HG03378 (cell line): ENCODE results near the gene CLEC4A.
"Not testable (repeated sequence)": the region's sequence is repeated elsewhere in the genome, so short reads cannot be mapped to it uniquely, and the experiment has no call there.

Source experiments
- ATAC-seq: cut with Tn5 transposase; IDR thresholded peaks from one replicate; pipeline ENCODE4 v1.9.1; 2021; ENCODE audit warnings: mild to moderate bottlenecking, moderate library complexity; ENCODE audit not compliant: unreplicated experiment

The CLEC4A gene

GRCh38 chr12:8133636-8134397 lies 10.4 kb downstream of the CLEC4A start:
- ATAC-seq: not testable (repeated sequence)

GRCh38 chr12:8134398-8134930 lies 11.0 kb downstream of the CLEC4A start:
- ATAC-seq: not testable (repeated sequence)

- ATAC-seq: not testable (repeated sequence)
Measured at GRCh38 chr12:8141647-8142046, 18.2 kb downstream of the CLEC4A start.

- no peak for ATAC-seq
Measured at GRCh38 chr12:8143261-8143660, 19.8 kb downstream of the CLEC4A start.

- no peak for ATAC-seq
Measured at GRCh38 chr12:8145754-8146441, 22.5 kb downstream of the CLEC4A start.

GRCh38 chr12:8146442-8146771 lies 23.0 kb downstream of the CLEC4A start:
- no peak for ATAC-seq

- ATAC-seq: no peak
Measured at GRCh38 chr12:8154526-8154925, 31.1 kb downstream of the CLEC4A start.

GRCh38 chr12:8156416-8156815 lies 33.0 kb downstream of the CLEC4A start:
- ATAC-seq: no peak

GRCh38 chr12:8156845-8157244 lies 33.4 kb downstream of the CLEC4A start, which contains the start of gene ZNF705A:
Gene ZNF705A, plus strand, starts transcription at chr12:8157015. Its CDS starts 15,611 bp downstream, at chr12:8172626.
- ATAC-seq: no peak

- no peak for ATAC-seq
Measured at GRCh38 chr12:8157484-8158198, 34.2 kb downstream of the CLEC4A start.

GRCh38 chr12:8172911-8173310 lies 49.5 kb downstream of the CLEC4A start:
- ATAC-seq: not testable (repeated sequence)

- not testable (repeated sequence) for ATAC-seq
Measured at GRCh38 chr12:8179989-8180585, 56.7 kb downstream of the CLEC4A start.

- not testable (repeated sequence) for ATAC-seq
Measured at GRCh38 chr12:8181271-8181670, 57.9 kb downstream of the CLEC4A start.

GRCh38 chr12:8182923-8183322 lies 59.5 kb downstream of the CLEC4A start:
- ATAC-seq: not testable (repeated sequence)

- not testable (repeated sequence) for ATAC-seq
Measured at GRCh38 chr12:8183346-8183745, 59.9 kb downstream of the CLEC4A start.

GRCh38 chr12:8184206-8184605 lies 60.8 kb downstream of the CLEC4A start:
- ATAC-seq: not testable (repeated sequence)

GRCh38 chr12:8188088-8188487 lies 64.7 kb downstream of the CLEC4A start:
- ATAC-seq: not testable (repeated sequence)
